Lower leg skin (tissue), 3 donors: ENCODE results near the gene GIMD1.

Source experiments
- CTCF ChIP-seq, 3 donors: fragments of 450-650 bp; IDR thresholded peaks; one replicate each; pipeline ENCODE4 v1.5.1; 2016; ENCODE audit warnings: antibody characterized with exemption in 3 of 3, mild to moderate bottlenecking in 3 of 3, moderate library complexity in 2 of 3
- POLR2A ChIP-seq, 2 donors: fragments of 450-650 bp; IDR thresholded peaks; one replicate each; pipeline ENCODE4 v1.6.1; 2016 to 2017; ENCODE audit warnings: antibody characterized with exemption in 2 of 2, mild to moderate bottlenecking in 1 of 2, moderate library complexity in 1 of 2

GRCh38 chr4:106384878-106385277 lies 16.3 kb upstream of the GIMD1 start:
- TF ChIP-seq CTCF (IDR thresholded peaks at IDR 0.05) (no peak), POLR2A (IDR thresholded peaks at IDR 0.05) (no peak)
